AG04449 (cell line): Measurements from ENCODE around the gene PYGB.

Experiments
- CTCF ChIA-PET: fragments of 350-600 bp; formaldehyde crosslinking; extraction: SDS; loops from one replicate; lab custom pipeline; 2021; ENCODE audit warnings: antibody characterized with exemption; lab: Yijun Ruan, JAX
- POLR2A ChIA-PET: fragments of 400-600, 350-600 bp; formaldehyde crosslinking; extraction: SDS; loops from one replicate; lab custom pipeline; 2020; ENCODE audit warnings: antibody characterized with exemption, inconsistent platforms; lab: Yijun Ruan, JAX
- DNase-seq: peaks from one replicate; pipeline ENCODE4 v3.0.0-alpha.2; 2010; ENCODE audit warnings: low read depth, low spot score
- H3K4me3 ChIP-seq: 2 replicates; pipeline ENCODE4 v1.5.1; 2011; ENCODE audit warnings: low read depth, mild to moderate bottlenecking, control low read depth, low read length
- CTCF ChIP-seq: IDR thresholded peaks from one replicate; pipeline ENCODE4 v1.5.1; 2011; ENCODE audit warnings: mild to moderate bottlenecking, moderate library complexity, low read length, control low read depth, inconsistent platforms; ENCODE audit not compliant: insufficient read depth; ENCODE audit errors: missing control alignments

PYGB gene

GRCh38 chr20:25242231-25242630, 5.7 kb upstream of the PYGB start:
- POLR2A ChIA-PET = no interaction called here
- CTCF ChIA-PET = interaction anchor here (1.1 kb wide), 1 partner anchor 248 kb away, joined by 4 read pairs; no protein-coding TSS in a partner anchor
- no peak overlapping the region for H3K4me3 ChIP-seq
- DNase-seq = no peak
- no peak for TF ChIP-seq CTCF

GRCh38 chr20:25243416-25243979, 4.4 kb upstream of the PYGB start:
- H3K4me3 ChIP-seq = no peak overlapping the region
- DNase-seq = no peak
- ChIA-PET CTCF (interaction anchor here (0.8 kb wide), 1 partner anchor 50 kb away, joined by 3 read pairs; no protein-coding TSS in a partner anchor), POLR2A (interaction anchor here (0.6 kb wide), 1 partner anchor 180 kb away, joined by 3 read pairs; no protein-coding TSS in a partner anchor)
- TF ChIP-seq CTCF = no peak

- POLR2A ChIA-PET = no interaction called here
- CTCF ChIA-PET = interaction anchor here (4.2 kb wide), 1 partner anchor 21 kb away, joined by 23 read pairs; no protein-coding TSS in a partner anchor
- no peak for TF ChIP-seq CTCF
- no peak for DNase-seq
- H3K4me3 ChIP-seq = no peak overlapping the region
Measured at GRCh38 chr20:25244976-25245375, 2.9 kb upstream of the PYGB start.

- no peak overlapping the region for H3K4me3 ChIP-seq
- DNase-seq = no peak
- ChIA-PET POLR2A (no interaction called here), CTCF (interaction anchor here (1.5 to 4.2 kb wide), 3 partner anchors 12 to 153 kb away, joined by 5 to 23 read pairs (median 10); no protein-coding TSS in a partner anchor)
- TF ChIP-seq CTCF = no peak
Measured at GRCh38 chr20:25245461-25245860, 2.4 kb upstream of the PYGB start.

GRCh38 chr20:25246182-25246999, 1.5 kb upstream of the PYGB start:
- CTCF ChIA-PET = interaction anchor here (0.9 to 4.2 kb wide), 17 partner anchors 10 to 253 kb away, joined by 3 to 23 read pairs (median 6); partner anchors contain the start of genes ENTPD6 and GINS1
- POLR2A ChIA-PET = interaction anchor here (1.0 to 1.9 kb wide), 3 partner anchors 14 to 51 kb away, joined by 3 to 10 read pairs (median 6); no protein-coding TSS in a partner anchor
- TF ChIP-seq CTCF = no peak
- no peak for DNase-seq
- peak overlapping the region; percentile 95; the same call in 1 of the 2 replicates for H3K4me3 ChIP-seq
